OCI-LY1 (cell line): ENCODE results near the gene TXNL4A.
"Not testable (repeated sequence)": the region's sequence is repeated elsewhere in the genome, so short reads cannot be mapped to it uniquely, and the experiment has no call there.

ENCODE experiments used
- H2AFZ ChIP-seq: fragments of 200-600 bp; sonication (generic), shearing (Covaris generic); 2 replicates; pipeline ENCODE4 v1.6.0; 2014; ENCODE audit warnings: antibody characterized with exemption, mild to moderate bottlenecking, low read length
- H3F3A ChIP-seq: fragments of 200-600 bp; sonication (generic), shearing (Covaris generic); 2 replicates; pipeline ENCODE4 v1.6.0; 2014; ENCODE audit warnings: mild to moderate bottlenecking, antibody characterized with exemption, low read length, moderate library complexity; ENCODE audit not compliant: insufficient read depth
- H3K27ac ChIP-seq: fragments of 200-600 bp; sonication (generic); 2 replicates; pipeline ENCODE4 v1.5.1; 2014; ENCODE audit warnings: low read length, mixed run types, mild to moderate bottlenecking, low read depth; ENCODE audit not compliant: poor library complexity, severe bottlenecking
- H3K27me3 ChIP-seq: fragments of 200-600 bp; sonication (generic); 2 replicates; pipeline ENCODE4 v1.6.0; 2014; ENCODE audit warnings: antibody characterized with exemption, mild to moderate bottlenecking, low read length, moderate library complexity; ENCODE audit not compliant: insufficient read depth
- H3K36me3 ChIP-seq: fragments of 200-600 bp; sonication (generic); 2 replicates; pipeline ENCODE4 v1.6.1; 2014; ENCODE audit warnings: mild to moderate bottlenecking, antibody characterized with exemption, low read length, moderate library complexity, mixed read lengths; ENCODE audit not compliant: insufficient read depth
- H3K4me1 ChIP-seq: fragments of 200-600 bp; sonication (generic); 2 replicates; pipeline ENCODE4 v1.5.1; 2014; ENCODE audit warnings: mild to moderate bottlenecking, low read length, moderate library complexity; ENCODE audit not compliant: insufficient read depth, severe bottlenecking
- H3K4me2 ChIP-seq: fragments of 200-600 bp; sonication (generic), shearing (Covaris generic); 2 replicates; pipeline ENCODE4 v1.6.1; 2014; ENCODE audit warnings: low read length
- H3K4me3 ChIP-seq: fragments of 200-600 bp; sonication (generic); 2 replicates; pipeline ENCODE4 v1.5.1; 2014; ENCODE audit warnings: low read length, low read depth, mild to moderate bottlenecking, mixed read lengths; ENCODE audit not compliant: poor library complexity, severe bottlenecking
- H3K79me2 ChIP-seq: fragments of 200-600 bp; shearing (Covaris generic); 2 replicates; pipeline ENCODE4 v1.6.1; 2016; ENCODE audit warnings: mixed run types, low read length, mixed read lengths; ENCODE audit not compliant: insufficient read depth
- H3K9ac ChIP-seq: fragments of 200-600 bp; sonication (generic), shearing (Covaris generic); 2 replicates; pipeline ENCODE4 v1.6.1; 2014; ENCODE audit warnings: mild to moderate bottlenecking, low read length, mixed read lengths
- H3K9me2 ChIP-seq: fragments of 200-600 bp; sonication (generic), shearing (Covaris generic); 2 replicates; pipeline ENCODE4 v1.6.1; 2014; ENCODE audit warnings: low read depth, mild to moderate bottlenecking, low read length, mixed read lengths
- H3K9me3 ChIP-seq: fragments of 200-600 bp; shearing (Covaris generic); 2 replicates; pipeline ENCODE4 v1.6.1; 2014; ENCODE audit warnings: low read length, mixed read lengths
- H4K20me1 ChIP-seq: fragments of 200-600 bp; sonication (generic), shearing (Covaris generic); 2 replicates; pipeline ENCODE4 v1.6.0; 2016; ENCODE audit warnings: mild to moderate bottlenecking, low read length; ENCODE audit not compliant: insufficient read depth
- CTCF ChIP-seq: fragments of 200-600 bp; sonication (generic), shearing (Covaris generic); IDR thresholded peaks from 2 replicates; pipeline ENCODE4 v1.5.1; 2017; ENCODE audit warnings: mild to moderate bottlenecking, antibody characterized with exemption, low read length, moderate library complexity, mixed read lengths
- EZH2 ChIP-seq: fragments of 200-600 bp; sonication (generic), shearing (Covaris generic); IDR thresholded peaks from 2 replicates; pipeline ENCODE4 v1.8.0; 2017; ENCODE audit warnings: borderline replicate concordance, mixed run types, mild to moderate bottlenecking, antibody characterized with exemption, low read length, moderate library complexity, mixed read lengths

Gene TXNL4A

GRCh38 chr18:80002468-80002867 lies 14.1 kb upstream of the TXNL4A start:
- Histone ChIP-seq H3K36me3 (peaks cover 3% of the 10 kb centered on the region; the same call in 1 of the 2 replicates), H3K27ac (no peak overlapping the region), H3K4me2 (no peak overlapping the region), H3K9me2 (no peaks in the 10 kb centered on the region), H2AFZ (no peak overlapping the region), H3K79me2 (no peaks in the 10 kb centered on the region), H4K20me1 (no peaks in the 10 kb centered on the region), H3K27me3 (peaks cover 4% of the 10 kb centered on the region; the same call in 1 of the 2 replicates), H3F3A (no peaks in the 10 kb centered on the region), H3K9me3 (peaks cover 6% of the 10 kb centered on the region; the same call in 1 of the 2 replicates), H3K4me1 (peaks cover 3% of the 10 kb centered on the region), H3K4me3 (no peak overlapping the region), H3K9ac (no peak overlapping the region)
- TF ChIP-seq CTCF (no peak), EZH2 (no peak)

- H3K79me2 ChIP-seq, result no peaks in the 10 kb centered on the region
- peaks cover 6% of the 10 kb centered on the region; the same call in 1 of the 2 replicates for H3K9me3 ChIP-seq
- no peaks in the 10 kb centered on the region for H3K4me1 ChIP-seq
- peaks cover 3% of the 10 kb centered on the region; the same call in 1 of the 2 replicates for H3K36me3 ChIP-seq
- H3K4me3 ChIP-seq, result no peak overlapping the region
- no peak overlapping the region for H3K9ac ChIP-seq
- no peaks in the 10 kb centered on the region for H3F3A ChIP-seq
- H4K20me1 ChIP-seq, result no peaks in the 10 kb centered on the region
- H3K4me2 ChIP-seq, result no peak overlapping the region
- no peaks in the 10 kb centered on the region for H3K9me2 ChIP-seq
- TF ChIP-seq EZH2, result no peak
- no peak overlapping the region for H3K27ac ChIP-seq
- H2AFZ ChIP-seq, result no peak overlapping the region
- peaks cover 4% of the 10 kb centered on the region; the same call in 1 of the 2 replicates for H3K27me3 ChIP-seq
Measured at GRCh38 chr18:80000877-80001276, 12.5 kb upstream of the TXNL4A start.

- H4K20me1 ChIP-seq, H2AFZ ChIP-seq, H3K79me2 ChIP-seq, H3F3A ChIP-seq, H3K27ac ChIP-seq, H3K36me3 ChIP-seq, H3K4me1 ChIP-seq, H3K9ac ChIP-seq, H3K9me3 ChIP-seq, H3K4me3 ChIP-seq, H3K4me2 ChIP-seq, H3K27me3 ChIP-seq, H3K9me2 ChIP-seq: not testable (repeated sequence)
Measured at GRCh38 chr18:79999701-80000100, 11.3 kb upstream of the TXNL4A start.

GRCh38 chr18:79991494-79991893 lies 3.1 kb upstream of the TXNL4A start:
- H3K4me2 ChIP-seq, result no peak overlapping the region
- H3K9me3 ChIP-seq, result no peaks in the 10 kb centered on the region
- H3F3A ChIP-seq, result no peaks in the 10 kb centered on the region
- H3K9me2 ChIP-seq, result no peaks in the 10 kb centered on the region
- H3K27ac ChIP-seq, result no peak overlapping the region
- peaks cover 19% of the 10 kb centered on the region for H3K4me1 ChIP-seq
- no peak overlapping the region for H3K9ac ChIP-seq
- no peaks in the 10 kb centered on the region for H3K27me3 ChIP-seq
- peaks cover 16% of the 10 kb centered on the region for H3K79me2 ChIP-seq
- H4K20me1 ChIP-seq, result no peaks in the 10 kb centered on the region
- H3K36me3 ChIP-seq, result peaks cover 5% of the 10 kb centered on the region
- no peak overlapping the region for H3K4me3 ChIP-seq
- TF ChIP-seq EZH2 (no peak), CTCF (no peak)
- no peak overlapping the region for H2AFZ ChIP-seq
